ENCODE results near the gene PGA4. TPM values are rescaled to one million over a fixed set of nuclear protein-coding genes. Genes with fewer than 3 reads are reported as not detected.
"Not testable (repeated sequence)": the region's sequence is repeated elsewhere in the genome, so short reads cannot be mapped to it uniquely, and the experiment has no call there.

PGA4 gene
- polyA plus RNA-seq, 3 donors, result 1.5 to 33.5 (median 7.0) TPM

GRCh38 chr11:61240288-61240687, 18.1 kb downstream of the PGA4 start:
- not testable (repeated sequence) for H3K4me1 Mint-ChIP-seq

DNA sequence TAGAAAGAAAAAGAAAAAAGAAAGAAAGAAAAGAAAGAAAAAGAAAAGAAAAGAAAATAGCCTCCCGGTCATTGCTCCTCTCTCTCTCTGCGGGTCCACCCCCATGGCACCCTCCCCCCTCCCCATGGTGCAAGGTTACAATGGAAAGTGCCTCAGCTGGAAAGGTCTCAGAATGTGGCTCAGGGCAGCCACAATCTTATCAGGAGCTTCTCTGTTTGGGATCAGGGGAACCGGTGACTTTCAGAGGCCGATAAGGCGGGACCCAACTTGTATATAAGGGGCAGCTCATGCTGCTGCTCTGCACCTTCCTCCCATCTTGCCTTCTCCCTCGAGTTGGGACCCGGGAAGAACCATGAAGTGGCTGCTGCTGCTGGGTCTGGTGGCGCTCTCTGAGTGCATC, 18.7 kb downstream of the PGA4 start, which contains the start of gene PGA5:
Gene PGA5 (plus strand): TSS at position 301 of the 400 bp plus-strand sequence. CDS start 52 bp downstream, at position 353.
- intact Hi-C loops (cut with micrococcal nuclease), result not testable (repeated sequence)
- H3K4me3 Mint-ChIP-seq, result peak within 1 kb of the TSS in 1 of 2 donors; percentile 55

More at GRCh38 chr11:61240288-61240687, 18.1 kb downstream of the PGA4 start:
- H3K4me3 ChIP-seq (replicated peaks in 1 of 3; ENCODE audit: low read depth in 2 of 3, low read length in 3 of 3); H3K79me2 ChIP-seq (ENCODE audit: insufficient read depth, low read length); H3K27me3 ChIP-seq (ENCODE audit: control insufficient read depth in 2 of 2, insufficient read depth in 2 of 2, low read length in 2 of 2); H3K9me3 ChIP-seq (replicated peaks in 1 of 2; ENCODE audit: control insufficient read depth in 1 of 2, insufficient read depth in 1 of 2, low read length in 2 of 2); H3K4me1 ChIP-seq (ENCODE audit: control insufficient read depth in 1 of 2, insufficient read depth in 2 of 2, low read length in 2 of 2); H3K9me3 Mint-ChIP-seq; H3K36me3 ChIP-seq (replicated peaks in 1 of 2; ENCODE audit: control insufficient read depth in 1 of 2, insufficient read depth in 2 of 2, low read length in 2 of 2); H3K27me3 Mint-ChIP-seq (ENCODE audit: low read depth in 3 of 3); H2AFZ ChIP-seq (ENCODE audit: insufficient read depth, low read depth, low read length, poor library complexity, severe bottlenecking); intact Hi-C loops (cut with micrococcal nuclease); H3K9ac ChIP-seq (ENCODE audit: insufficient read depth, low read length, poor library complexity, severe bottlenecking); H3K36me3 Mint-ChIP-seq; H3K4me2 ChIP-seq (replicated peaks; ENCODE audit: extremely low read depth, low read length, poor library complexity, severe bottlenecking); DNase-seq; H4K20me1 ChIP-seq (ENCODE audit: insufficient read depth, low read length); H3K27ac ChIP-seq (ENCODE audit: low read depth in 1 of 2, low read length in 2 of 2): not testable (repeated sequence)
- H3K4me3 Mint-ChIP-seq, result peak overlapping the region in 1 of 2 donors; percentile 55
- no CpG with 5 or more reads among the region's 8 CpGs for WGBS (ENCODE audit: insufficient coverage)
- peak overlapping the region in 4 of 7 donors; percentile 19 to 76 (median 48) for H3K27ac Mint-ChIP-seq

DNA sequence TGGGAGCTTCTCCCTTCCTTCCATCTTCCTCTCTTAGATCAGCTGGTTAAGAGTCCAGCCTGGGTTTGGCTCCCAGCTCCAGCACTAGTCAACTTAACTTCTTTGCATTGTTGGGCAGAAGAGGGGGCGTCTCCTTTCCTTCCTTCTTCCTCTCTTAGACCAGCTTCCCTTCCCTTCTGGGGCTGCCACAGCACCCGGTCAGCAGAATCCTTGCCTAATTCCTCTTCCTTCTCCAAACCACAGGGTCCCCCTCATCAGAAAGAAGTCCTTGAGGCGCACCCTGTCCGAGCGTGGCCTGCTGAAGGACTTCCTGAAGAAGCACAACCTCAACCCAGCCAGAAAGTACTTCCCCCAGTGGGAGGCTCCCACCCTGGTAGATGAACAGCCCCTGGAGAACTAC, 19.4 kb downstream of the PGA4 start:
- intact Hi-C loops (cut with micrococcal nuclease); H2AFZ ChIP-seq (ENCODE audit: insufficient read depth, low read depth, low read length, poor library complexity, severe bottlenecking): not testable (repeated sequence)

More for the DNA sequence above, 18.7 kb downstream of the PGA4 start, which contains the start of gene PGA5:
- H3K4me1 ChIP-seq (ENCODE audit: control insufficient read depth in 1 of 2, insufficient read depth in 2 of 2, low read length in 2 of 2); H4K20me1 ChIP-seq (ENCODE audit: insufficient read depth, low read length); H3K4me2 ChIP-seq (replicated peaks; ENCODE audit: extremely low read depth, low read length, poor library complexity, severe bottlenecking); H2AFZ ChIP-seq (ENCODE audit: insufficient read depth, low read depth, low read length, poor library complexity, severe bottlenecking); H3K9ac ChIP-seq (ENCODE audit: insufficient read depth, low read length, poor library complexity, severe bottlenecking); H3K9me3 ChIP-seq (replicated peaks in 1 of 2; ENCODE audit: control insufficient read depth in 1 of 2, insufficient read depth in 1 of 2, low read length in 2 of 2); H3K4me1 Mint-ChIP-seq; H3K79me2 ChIP-seq (ENCODE audit: insufficient read depth, low read length); H3K36me3 Mint-ChIP-seq; H3K27me3 ChIP-seq (ENCODE audit: control insufficient read depth in 2 of 2, insufficient read depth in 2 of 2, low read length in 2 of 2); DNase-seq; H3K9me3 Mint-ChIP-seq; H3K36me3 ChIP-seq (replicated peaks in 1 of 2; ENCODE audit: control insufficient read depth in 1 of 2, insufficient read depth in 2 of 2, low read length in 2 of 2); H3K27me3 Mint-ChIP-seq (ENCODE audit: low read depth in 3 of 3); H3K4me3 ChIP-seq (replicated peaks in 1 of 3; ENCODE audit: low read depth in 2 of 3, low read length in 3 of 3); H3K27ac ChIP-seq (ENCODE audit: low read depth in 1 of 2, low read length in 2 of 2): not testable (repeated sequence)
- no CpG with 5 or more reads among the region's 8 CpGs for WGBS (ENCODE audit: insufficient coverage)
- peak within 1 kb of the TSS in 4 of 7 donors; percentile 19 to 76 (median 48) for H3K27ac Mint-ChIP-seq

DNA sequence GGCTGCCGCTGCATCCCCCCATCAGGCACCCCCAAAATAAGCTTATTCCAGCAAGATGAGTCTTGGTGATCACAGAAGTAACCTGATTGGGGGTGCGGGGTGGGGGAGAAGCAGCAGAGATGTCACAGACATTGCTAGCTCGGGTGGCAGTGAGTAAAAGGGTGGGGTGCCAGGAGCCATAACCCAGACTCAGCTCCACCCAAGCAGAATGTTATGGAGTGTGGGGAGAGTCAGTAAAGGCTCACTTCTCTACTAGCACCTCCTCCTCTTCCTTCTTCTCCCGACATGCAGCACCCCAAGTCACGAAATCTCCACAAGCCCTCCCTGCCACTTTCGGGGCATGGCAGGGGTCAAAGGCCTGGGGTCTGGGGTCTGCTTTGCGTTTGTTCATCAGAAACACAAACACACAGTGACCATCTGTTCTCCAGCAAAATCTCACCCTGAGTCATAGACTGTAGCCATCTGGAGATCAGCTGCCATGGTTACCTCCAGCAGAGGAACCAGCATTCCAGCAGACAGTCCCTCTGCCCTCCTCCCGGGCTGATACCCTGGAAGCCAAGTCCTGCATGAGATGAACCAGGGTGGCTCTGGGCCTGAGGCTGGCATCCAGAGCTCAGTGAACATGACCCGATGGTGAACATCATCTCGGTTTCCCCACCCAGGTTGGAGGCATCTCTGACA, 23.3 kb downstream of the PGA4 start:
- intact Hi-C loops (cut with micrococcal nuclease), result not testable (repeated sequence)

More for the DNA sequence above, 19.4 kb downstream of the PGA4 start:
- H3K4me1 ChIP-seq (ENCODE audit: control insufficient read depth in 1 of 2, insufficient read depth in 2 of 2, low read length in 2 of 2); H3K4me1 Mint-ChIP-seq; H3K4me2 ChIP-seq (replicated peaks; ENCODE audit: extremely low read depth, low read length, poor library complexity, severe bottlenecking); H3K27me3 ChIP-seq (ENCODE audit: control insufficient read depth in 2 of 2, insufficient read depth in 2 of 2, low read length in 2 of 2); H3K9me3 Mint-ChIP-seq; H4K20me1 ChIP-seq (ENCODE audit: insufficient read depth, low read length); H3K9ac ChIP-seq (ENCODE audit: insufficient read depth, low read length, poor library complexity, severe bottlenecking); H3K36me3 Mint-ChIP-seq; H3K4me3 Mint-ChIP-seq; H3K4me3 ChIP-seq (replicated peaks in 1 of 3; ENCODE audit: low read depth in 2 of 3, low read length in 3 of 3); H3K27ac Mint-ChIP-seq; H3K27me3 Mint-ChIP-seq (ENCODE audit: low read depth in 3 of 3); H3K9me3 ChIP-seq (replicated peaks in 1 of 2; ENCODE audit: control insufficient read depth in 1 of 2, insufficient read depth in 1 of 2, low read length in 2 of 2); H3K27ac ChIP-seq (ENCODE audit: low read depth in 1 of 2, low read length in 2 of 2); H3K36me3 ChIP-seq (replicated peaks in 1 of 2; ENCODE audit: control insufficient read depth in 1 of 2, insufficient read depth in 2 of 2, low read length in 2 of 2); DNase-seq; H3K79me2 ChIP-seq (ENCODE audit: insufficient read depth, low read length): not testable (repeated sequence)
- no CpG with 5 or more reads among the region's 5 CpGs for WGBS (ENCODE audit: insufficient coverage)

More for the DNA sequence above, 23.3 kb downstream of the PGA4 start:
- H3K4me1 ChIP-seq (ENCODE audit: control insufficient read depth in 1 of 2, insufficient read depth in 2 of 2, low read length in 2 of 2); H3K36me3 ChIP-seq (replicated peaks in 1 of 2; ENCODE audit: control insufficient read depth in 1 of 2, insufficient read depth in 2 of 2, low read length in 2 of 2); H3K27ac ChIP-seq (ENCODE audit: low read depth in 1 of 2, low read length in 2 of 2); H3K4me3 ChIP-seq (replicated peaks in 1 of 3; ENCODE audit: low read depth in 2 of 3, low read length in 3 of 3); H3K9ac ChIP-seq (ENCODE audit: insufficient read depth, low read length, poor library complexity, severe bottlenecking); H3K9me3 ChIP-seq (replicated peaks in 1 of 2; ENCODE audit: control insufficient read depth in 1 of 2, insufficient read depth in 1 of 2, low read length in 2 of 2); H3K4me2 ChIP-seq (replicated peaks; ENCODE audit: extremely low read depth, low read length, poor library complexity, severe bottlenecking); H3K79me2 ChIP-seq (ENCODE audit: insufficient read depth, low read length); H3K27me3 ChIP-seq (ENCODE audit: control insufficient read depth in 2 of 2, insufficient read depth in 2 of 2, low read length in 2 of 2); H4K20me1 ChIP-seq (ENCODE audit: insufficient read depth, low read length); H3K27me3 Mint-ChIP-seq (ENCODE audit: low read depth in 3 of 3); H3K4me1 Mint-ChIP-seq; DNase-seq; H3K27ac Mint-ChIP-seq; H3K36me3 Mint-ChIP-seq; H3K9me3 Mint-ChIP-seq; H2AFZ ChIP-seq (ENCODE audit: insufficient read depth, low read depth, low read length, poor library complexity, severe bottlenecking); H3K4me3 Mint-ChIP-seq: not testable (repeated sequence)
- no CpG with 5 or more reads among the region's 10 CpGs for WGBS (ENCODE audit: insufficient coverage)

Measured in CD14-positive monocyte (primary cell).